HepG2 (cell line): ENCODE results near the gene ALDH4A1. TPM values are rescaled to one million over a fixed set of nuclear protein-coding genes. Genes with fewer than 3 reads are reported as not detected.

Experiments
- ATF1 ChIP-seq: IDR thresholded peaks from 2 replicates; pipeline ENCODE4 v1.6.1; 2016; ENCODE audit warnings: mild to moderate bottlenecking, control low read depth
- CC2D1A ChIP-seq: sonication (generic); formaldehyde crosslinking; IDR thresholded peaks from 2 replicates; pipeline ENCODE4 v1.8.1; 2023; ENCODE audit warnings: mild to moderate bottlenecking, missing genetic modification reagents
- FOXA1 ChIP-seq, 2 experiments: fragments of 450-650 bp in 1 of 2; sonication (generic) in 1 of 2; formaldehyde crosslinking in 1 of 2; IDR thresholded peaks; 2 replicates each; pipeline versions ENCODE4 v1.4.0 to v1.6.1; 2016 to 2020; ENCODE audit warnings: missing genetic modification reagents in 1 of 2
- FOXA3 ChIP-seq: IDR thresholded peaks from 2 replicates; pipeline ENCODE4 v1.6.1; 2016; ENCODE audit warnings: missing genetic modification reagents, missing compliant biosample characterization
- HHEX ChIP-seq: IDR thresholded peaks from 2 replicates; pipeline ENCODE4 v1.6.1; 2016; ENCODE audit warnings: control low read depth
- KLF13 ChIP-seq: sonication (generic); formaldehyde crosslinking; IDR thresholded peaks from 2 replicates; pipeline ENCODE4 v1.4.0; 2020; ENCODE audit warnings: mild to moderate bottlenecking, missing genetic modification reagents
- MBNL3 ChIP-seq: fragments of 250-450 bp; sonication (Bioruptor Pico); conservative IDR thresholded peaks from 2 replicates; pipeline ENCODE4 v1.8.0; 2022; ENCODE audit warnings: mild to moderate bottlenecking, inconsistent platforms
- MYC ChIP-seq: sonication (generic); formaldehyde crosslinking; IDR thresholded peaks from 2 replicates; pipeline ENCODE4 v1.9.0; 2021; ENCODE audit warnings: missing genetic modification reagents, borderline replicate concordance
- NCOA1 ChIP-seq: sonication (generic); formaldehyde crosslinking; IDR thresholded peaks from 2 replicates; pipeline ENCODE4 v1.9.0; 2021; ENCODE audit warnings: missing genetic modification reagents
- PRDM10 ChIP-seq: sonication (generic); formaldehyde crosslinking; IDR thresholded peaks from 2 replicates; pipeline ENCODE4 v1.4.0; 2020; ENCODE audit warnings: low read depth, missing genetic modification reagents
- SMAD1 ChIP-seq: sonication (generic); formaldehyde crosslinking; IDR thresholded peaks from 2 replicates; pipeline ENCODE4 v1.4.0; 2020; ENCODE audit warnings: missing genetic modification reagents, low read depth, mild to moderate bottlenecking, borderline replicate concordance
- SNAI1 ChIP-seq: sonication (generic); formaldehyde crosslinking; IDR thresholded peaks from 2 replicates; pipeline ENCODE4 v1.5.0; 2020; ENCODE audit warnings: mild to moderate bottlenecking, missing genetic modification reagents, borderline replicate concordance
- SNRNP70 ChIP-seq: fragments of 200-400 bp; formaldehyde crosslinking; IDR thresholded peaks from 2 replicates; pipeline ENCODE4 v1.6.1; 2017; ENCODE audit warnings: mild to moderate bottlenecking, low read depth, low read length, moderate library complexity
- SP2 ChIP-seq: sonication (generic); formaldehyde crosslinking; IDR thresholded peaks from 2 replicates; pipeline ENCODE4 v1.5.1; 2020; ENCODE audit warnings: mild to moderate bottlenecking, missing genetic modification reagents
- TRAFD1 ChIP-seq: sonication (generic); formaldehyde crosslinking; IDR thresholded peaks from 2 replicates; pipeline ENCODE4 v1.5.1; 2020; ENCODE audit warnings: missing genetic modification reagents, mild to moderate bottlenecking, borderline replicate concordance
- ZBTB21 ChIP-seq: sonication (generic); formaldehyde crosslinking; IDR thresholded peaks from 2 replicates; pipeline ENCODE4 v1.4.0; 2020; ENCODE audit warnings: missing genetic modification reagents
- ZFP37 ChIP-seq: sonication (generic); formaldehyde crosslinking; IDR thresholded peaks from 2 replicates; pipeline ENCODE4 v1.4.0; 2020; ENCODE audit warnings: missing genetic modification reagents, borderline replicate concordance
- ZMAT5 ChIP-seq: sonication (generic); formaldehyde crosslinking; IDR thresholded peaks from 2 replicates; pipeline ENCODE4 v1.5.0; 2020; ENCODE audit warnings: mild to moderate bottlenecking, low read depth, missing genetic modification reagents, borderline replicate concordance
- ZNF260 ChIP-seq: sonication (generic); formaldehyde crosslinking; IDR thresholded peaks from 2 replicates; pipeline ENCODE4 v1.4.0; 2020; ENCODE audit warnings: missing genetic modification reagents, low read depth, mild to moderate bottlenecking, borderline replicate concordance
- ZNF282 ChIP-seq: fragments of 450-650 bp; IDR thresholded peaks from 2 replicates; pipeline ENCODE4 v1.6.1; 2018; ENCODE audit not compliant: partially characterized antibody
- ZNF335 ChIP-seq: sonication (generic); formaldehyde crosslinking; IDR thresholded peaks from 2 replicates; pipeline ENCODE4 v1.4.0; 2020; ENCODE audit warnings: missing genetic modification reagents
- ZNF337 ChIP-seq: sonication (generic); formaldehyde crosslinking; IDR thresholded peaks from 2 replicates; pipeline ENCODE4 v1.5.1; 2020; ENCODE audit warnings: missing genetic modification reagents, low read depth, mild to moderate bottlenecking, borderline replicate concordance
- ZNF614 ChIP-seq: IDR thresholded peaks from 2 replicates; pipeline ENCODE4 v1.6.1; 2018; ENCODE audit warnings: missing biosample characterization, missing genetic modification reagents, inconsistent platforms, borderline replicate concordance
- ZNF775 ChIP-seq: sonication (generic); formaldehyde crosslinking; IDR thresholded peaks from 2 replicates; pipeline ENCODE4 v1.4.0; 2020; ENCODE audit warnings: missing genetic modification reagents, mild to moderate bottlenecking, moderate library complexity, borderline replicate concordance
- ZNF780A ChIP-seq: sonication (generic); formaldehyde crosslinking; IDR thresholded peaks from 2 replicates; pipeline ENCODE4 v1.8.0; 2022; ENCODE audit warnings: mild to moderate bottlenecking, missing genetic modification reagents, moderate library complexity
- ZZZ3 ChIP-seq: sonication (generic); formaldehyde crosslinking; IDR thresholded peaks from 2 replicates; pipeline ENCODE4 v1.4.0; 2020; ENCODE audit warnings: missing genetic modification reagents, mild to moderate bottlenecking, borderline replicate concordance
- polyA plus RNA-seq, 8 experiments: library from polyadenylated mRNA; depleted of rRNA in 3 of 8; stranded (reverse) in 7 of 8; unstranded in 1 of 8; fragments of >200 nt; fragmentation: Illumina TruSeq in 4 of 8; extraction: Trizol in 4 of 8; gene quantifications; 2 replicates each; pipeline versions ENCODE4 v1.2.1 to v1.2.3, GENCODE V29; 2011 to 2016; ENCODE audit warnings: low read depth in 4 of 8, missing spikeins in 1 of 8, mixed read lengths in 1 of 8; ENCODE audit not compliant: insufficient read depth in 1 of 8
- total RNA-seq, 5 experiments: library from RNA; depleted of rRNA; stranded (reverse); fragments of >200 nt; fragmentation: Illumina TruSeq; extraction: Trizol; gene quantifications; 2 replicates each; pipeline ENCODE4 v1.2.3, GENCODE V29; 2016; ENCODE audit warnings: low read depth in 1 of 5

ALDH4A1 gene
- total and polyA plus RNA-seq, 2 of the 13 experiments (the other 11 are each of a cell fraction or from before 2014, with no cell fraction given) = 76.4 to 240 TPM

- TF ChIP-seq ZBTB21 (CRISPR knock-in tag) (no peak), NCOA1 (CRISPR knock-in tag) (no peak), SP2 (CRISPR knock-in tag) (peak; percentile 72), ZNF337 (CRISPR knock-in tag) (no peak), TRAFD1 (CRISPR knock-in tag) (peak; percentile 50; the same call in 1 of the 2 replicates), ATF1 (CRISPR knock-in tag) (peak; percentile 49; the same call in 1 of the 2 replicates), ZNF260 (CRISPR knock-in tag) (no peak), KLF13 (CRISPR knock-in tag) (no peak), ZNF335 (CRISPR knock-in tag) (no peak), CC2D1A (CRISPR knock-in tag) (no peak), MYC (peak; percentile 76; the same call in 1 of the 2 replicates), ZNF775 (no peak), SNRNP70 (no peak), PRDM10 (peak; percentile 99), ZFP37 (no peak), SNAI1 (CRISPR knock-in tag) (0 out of 2 replicates have a peak, but pooled peaks have one; percentile 68), ZNF614 (no peak; the same call in 1 of the 2 replicates), MBNL3 (CRISPR knock-in tag) (no peak), FOXA3 (CRISPR knock-in tag) (no peak), SMAD1 (CRISPR knock-in tag) (no peak), ZNF780A (CRISPR knock-in tag) (no peak), ZMAT5 (CRISPR knock-in tag) (no peak), FOXA1 (IDR thresholded peaks at IDR 0.05) (no peak), FOXA1 (CRISPR knock-in tag; IDR thresholded peaks at IDR 0.05) (no peak), HHEX (CRISPR knock-in tag) (no peak), ZZZ3 (no peak), ZNF282 (no peak)
Observed at GRCh38 chr1:18902523-18903290, at the start of gene ALDH4A1 (continued).
